ENCODE measurements around the gene GREB1.

The GREB1 gene

GRCh38 chr2:11534071-11534745 is 363 bp downstream of the GREB1 start:
- Histone ChIP-seq H3K9me3 (no peaks in the 10 kb centered on the region), H3K4me1 (no peaks in the 10 kb centered on the region)

DNA sequence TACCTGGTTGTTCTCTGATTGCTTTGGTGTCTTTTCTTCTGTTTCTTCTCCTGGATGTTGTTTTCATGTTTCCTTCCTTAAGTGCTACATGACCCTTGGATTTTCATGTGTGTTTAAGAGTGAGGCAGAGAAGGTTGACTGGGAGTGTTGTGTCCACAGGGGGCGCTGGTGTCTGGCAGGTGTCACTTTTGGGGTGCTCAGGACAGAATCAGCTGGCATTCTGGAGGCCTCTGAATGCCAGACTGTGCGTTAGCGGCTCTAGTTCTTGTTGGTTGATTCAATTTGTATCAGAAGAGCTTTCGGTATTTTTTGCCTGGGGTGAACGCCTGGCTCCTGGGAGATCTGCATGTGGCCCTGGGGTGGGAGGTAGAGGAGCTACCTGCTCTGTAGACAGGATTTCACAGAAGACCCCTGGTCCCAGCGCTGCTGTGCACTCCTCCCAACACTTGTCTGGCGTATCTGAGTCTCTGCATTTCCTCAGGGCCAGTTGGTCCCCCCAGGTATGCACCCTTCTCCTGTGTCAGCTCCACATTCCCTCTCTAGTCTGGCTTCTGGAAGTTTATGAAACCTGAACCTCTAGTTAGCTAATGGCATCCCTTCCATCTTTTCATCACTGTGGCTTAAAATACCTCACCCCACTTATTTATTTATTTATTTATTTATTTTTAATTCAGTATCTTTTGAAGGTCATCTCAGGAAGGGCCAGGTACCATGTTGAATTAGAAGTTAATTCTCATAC is 1.1 kb downstream of the GREB1 start:
- Histone ChIP-seq H3K36me3 (no peaks in the 10 kb centered on the region), H3K4me1 (no peaks in the 10 kb centered on the region), H3K4me3 (no peak overlapping the region), H3K9me3 (no peaks in the 10 kb centered on the region), H3K27me3 (peaks cover 0 to 22% of the 10 kb centered on the region in 2 donors), H3K27ac (no peak overlapping the region)
- no peak for TF ChIP-seq CTCF (IDR thresholded peaks at IDR 0.05)
- intact Hi-C loops (cut with DNase I; ENCODE audit: low total_unique reads), result no loop called here
- no peak for DNase-seq

More at GRCh38 chr2:11534071-11534745, 363 bp downstream of the GREB1 start:
- Histone ChIP-seq H3K4me3 (no peak overlapping the region), H3K36me3 (no peaks in the 10 kb centered on the region), H3K27me3 (peaks cover 0 to 25% of the 10 kb centered on the region in 2 donors), H3K27ac (no peak overlapping the region)
- no peak for DNase-seq
- TF ChIP-seq CTCF (IDR thresholded peaks at IDR 0.05), result no peak
- intact Hi-C loops (cut with DNase I; ENCODE audit: low total_unique reads), result no loop called here

GRCh38 chr2:11535899-11536344 is 2.1 kb downstream of the GREB1 start:
- intact Hi-C loops (cut with DNase I; ENCODE audit: low total_unique reads), result no loop called here
- TF ChIP-seq CTCF (IDR thresholded peaks at IDR 0.05), result no peak
- no peak overlapping the region for H3K27ac ChIP-seq
- H3K4me1 ChIP-seq, result no peaks in the 10 kb centered on the region
- no peak overlapping the region for H3K4me3 ChIP-seq
- H3K36me3 ChIP-seq, result no peaks in the 10 kb centered on the region
- no peak for DNase-seq
- no peaks in the 10 kb centered on the region for H3K9me3 ChIP-seq
- H3K27me3 ChIP-seq, result peaks cover 0 to 23% of the 10 kb centered on the region in 2 donors

GRCh38 chr2:11537951-11538350 is 4.1 kb downstream of the GREB1 start:
- Histone ChIP-seq H3K4me1 (no peaks in the 10 kb centered on the region), H3K27me3 (peaks cover 0 to 39% of the 10 kb centered on the region in 2 donors), H3K4me3 (no peak overlapping the region), H3K9me3 (no peaks in the 10 kb centered on the region), H3K36me3 (no peaks in the 10 kb centered on the region), H3K27ac (no peak overlapping the region)
- no peak for TF ChIP-seq CTCF (IDR thresholded peaks at IDR 0.05)
- intact Hi-C loops (cut with DNase I; ENCODE audit: low total_unique reads), result no loop called here
- DNase-seq, result no peak

GRCh38 chr2:11539317-11540147 is 5.7 kb downstream of the GREB1 start:
- DNase-seq, result no peak
- H3K4me3 ChIP-seq, result no peak overlapping the region
- H3K9me3 ChIP-seq, result no peaks in the 10 kb centered on the region
- no peaks in the 10 kb centered on the region for H3K4me1 ChIP-seq
- H3K27me3 ChIP-seq, result peaks cover 0 to 45% of the 10 kb centered on the region in 2 donors
- TF ChIP-seq CTCF (IDR thresholded peaks at IDR 0.05), result no peak
- no peaks in the 10 kb centered on the region for H3K36me3 ChIP-seq
- no peak overlapping the region for H3K27ac ChIP-seq
- intact Hi-C loops (cut with DNase I; ENCODE audit: low total_unique reads), result no loop called here
